ENCODE data around the gene TNF. TPM values are rescaled to one million over a fixed set of nuclear protein-coding genes. Genes with fewer than 3 reads are reported as not detected.

TNF gene
- total RNA-seq, 2 experiments from 2014 or later, result 2.5 to 3.5 TPM

DNA sequence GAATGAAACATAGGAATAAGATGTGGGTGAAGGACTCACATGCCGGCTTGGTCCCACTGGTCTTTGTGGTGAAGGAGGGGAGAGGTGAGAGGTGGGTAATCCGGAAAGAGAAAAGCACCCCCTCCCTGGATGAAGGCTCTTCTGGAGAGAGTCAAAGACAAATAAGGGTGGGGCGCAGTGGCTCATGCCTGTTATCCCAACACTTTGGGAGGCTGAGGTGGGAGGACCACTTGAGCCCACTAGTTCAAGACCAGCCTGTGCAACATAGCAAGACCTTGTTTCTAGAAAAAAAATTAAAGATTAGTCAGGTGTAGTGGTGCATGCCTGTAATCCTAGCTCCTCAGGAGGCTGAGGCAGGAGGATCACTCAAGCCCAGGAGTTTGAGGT is 3.7 kb downstream of the TNF start:
- DNase-seq (ENCODE audit: low spot score), result no peak
- TF ChIP-seq EZH2phosphoT487 (IDR thresholded peaks at IDR 0.05; ENCODE audit: borderline replicate concordance, low read depth, low read length), result no peak
- TF ChIP-seq, protein P1, sequence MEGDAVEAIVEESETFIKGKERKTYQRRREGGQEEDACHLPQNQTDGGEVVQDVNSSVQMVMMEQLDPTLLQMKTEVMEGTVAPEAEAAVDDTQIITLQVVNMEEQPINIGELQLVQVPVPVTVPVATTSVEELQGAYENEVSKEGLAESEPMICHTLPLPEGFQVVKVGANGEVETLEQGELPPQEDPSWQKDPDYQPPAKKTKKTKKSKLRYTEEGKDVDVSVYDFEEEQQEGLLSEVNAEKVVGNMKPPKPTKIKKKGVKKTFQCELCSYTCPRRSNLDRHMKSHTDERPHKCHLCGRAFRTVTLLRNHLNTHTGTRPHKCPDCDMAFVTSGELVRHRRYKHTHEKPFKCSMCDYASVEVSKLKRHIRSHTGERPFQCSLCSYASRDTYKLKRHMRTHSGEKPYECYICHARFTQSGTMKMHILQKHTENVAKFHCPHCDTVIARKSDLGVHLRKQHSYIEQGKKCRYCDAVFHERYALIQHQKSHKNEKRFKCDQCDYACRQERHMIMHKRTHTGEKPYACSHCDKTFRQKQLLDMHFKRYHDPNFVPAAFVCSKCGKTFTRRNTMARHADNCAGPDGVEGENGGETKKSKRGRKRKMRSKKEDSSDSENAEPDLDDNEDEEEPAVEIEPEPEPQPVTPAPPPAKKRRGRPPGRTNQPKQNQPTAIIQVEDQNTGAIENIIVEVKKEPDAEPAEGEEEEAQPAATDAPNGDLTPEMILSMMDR (conservative IDR thresholded peaks at IDR 0.05; ENCODE audit: low read length), result no peak
- POLR2A ChIA-PET, result interaction anchor here (1.3 kb wide), 1 partner anchor 9 kb away, joined by 3 read pairs; no protein-coding TSS in a partner anchor
- Histone ChIP-seq H3K79me2 (ENCODE audit: insufficient read depth, low read depth, low read length) (peaks cover 15% of the 10 kb centered on the region; the same call in 1 of the 2 replicates), H4K20me1 (ENCODE audit: insufficient read depth, low read length) (no peaks in the 10 kb centered on the region), H3K4me3 (ENCODE audit: low read depth, low read length, poor library complexity, severe bottlenecking) (no peak overlapping the region), H3K4me1 (ENCODE audit: insufficient read depth, low read length, poor library complexity, severe bottlenecking) (peaks cover 79% of the 10 kb centered on the region), H3K36me3 (ENCODE audit: insufficient read depth, low read length) (peaks cover 13% of the 10 kb centered on the region; the same call in 1 of the 2 replicates), H3K9me2 (ENCODE audit: insufficient read depth, low read length) (no peaks in the 10 kb centered on the region), H3K9me3 (ENCODE audit: low read length) (no peaks in the 10 kb centered on the region), H3K4me2 (ENCODE audit: low read length) (no peak overlapping the region), H3K27ac (ENCODE audit: low read depth, low read length, poor library complexity, severe bottlenecking) (no peak overlapping the region), H2AFZ (ENCODE audit: low read length) (no peak overlapping the region)
- intact Hi-C loops (cut with micrococcal nuclease; ENCODE audit: unreplicated experiment), result no loop called here
- CTCF ChIA-PET (ENCODE audit: unreplicated experiment), result no interaction called here
- BruUV-seq (replicated peaks), result no TSS peak

DNA sequence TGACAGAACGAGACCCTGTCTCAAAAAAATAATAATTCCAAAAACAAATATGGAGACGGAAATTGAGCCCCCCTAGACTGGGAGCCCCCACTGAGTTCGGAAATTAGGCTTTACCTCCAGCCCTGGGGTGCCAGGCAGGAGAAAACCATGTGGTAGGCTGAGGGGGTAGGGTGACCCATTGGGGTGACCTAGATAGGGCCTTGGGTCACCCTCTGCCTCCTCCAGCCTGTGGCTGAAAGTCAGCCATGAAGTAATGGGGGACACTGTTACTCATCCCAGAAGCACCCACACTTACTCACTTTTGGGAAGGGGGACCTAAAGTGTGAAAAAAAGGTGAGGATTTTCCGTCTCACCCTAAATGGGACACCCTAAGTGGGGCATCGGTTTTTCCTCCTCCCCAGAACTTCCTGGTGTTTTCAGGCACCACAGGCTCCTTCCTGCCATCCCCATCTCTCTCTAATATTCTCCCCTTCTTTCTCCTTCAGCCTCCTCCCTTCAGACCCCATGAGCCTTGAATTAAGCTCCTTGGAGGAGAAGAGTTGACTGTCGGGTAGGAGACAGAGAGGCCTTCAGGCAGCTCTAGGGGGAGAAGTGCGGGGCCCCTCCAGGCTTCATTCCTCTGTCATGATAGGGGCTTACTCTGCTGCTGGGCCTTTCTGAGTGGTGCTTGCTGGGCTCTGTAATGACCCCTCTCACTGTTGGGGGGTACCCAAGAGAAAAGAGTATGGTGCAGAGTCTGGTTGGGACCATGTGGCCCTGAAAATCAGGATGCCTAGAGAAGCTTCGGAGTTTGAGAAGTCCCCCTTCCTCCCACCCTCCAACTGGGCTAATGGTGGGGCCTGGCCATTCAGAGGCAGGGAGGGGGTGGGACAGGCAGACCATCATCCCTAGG is 4.4 kb downstream of the TNF start:
- peak overlapping the region; percentile 87 for H3K4me3 ChIP-seq (ENCODE audit: low read depth, low read length, poor library complexity, severe bottlenecking)
- ChIA-PET CTCF (ENCODE audit: unreplicated experiment) (interaction anchor here (1.3 to 4.4 kb wide), 2 partner anchors 18 to 31 kb away, joined by 3 to 27 read pairs; no protein-coding TSS in a partner anchor), POLR2A (interaction anchor here (0.8 to 6.0 kb wide), 4 partner anchors 10 to 63 kb away, joined by 3 to 49 read pairs (median 6); no protein-coding TSS in a partner anchor)
- no peaks in the 10 kb centered on the region for H3K9me2 ChIP-seq (ENCODE audit: insufficient read depth, low read length)
- H3K9me3 ChIP-seq (ENCODE audit: low read length), result no peaks in the 10 kb centered on the region
- peaks cover 78% of the 10 kb centered on the region for H3K4me1 ChIP-seq (ENCODE audit: insufficient read depth, low read length, poor library complexity, severe bottlenecking)
- no peak for DNase-seq (ENCODE audit: low spot score)
- no peak overlapping the region for H2AFZ ChIP-seq (ENCODE audit: low read length)
- H3K4me2 ChIP-seq (ENCODE audit: low read length), result peak overlapping the region; percentile 88
- no TSS peak for BruUV-seq (replicated peaks)
- TF ChIP-seq, protein P1 (conservative IDR thresholded peaks at IDR 0.05; ENCODE audit: low read length), result no peak
- no peak for TF ChIP-seq EZH2phosphoT487 (IDR thresholded peaks at IDR 0.05; ENCODE audit: borderline replicate concordance, low read depth, low read length)
- H3K79me2 ChIP-seq (ENCODE audit: insufficient read depth, low read depth, low read length), result peaks cover 15% of the 10 kb centered on the region; the same call in 1 of the 2 replicates
- H3K36me3 ChIP-seq (ENCODE audit: insufficient read depth, low read length), result peaks cover 13% of the 10 kb centered on the region; the same call in 1 of the 2 replicates
- no peaks in the 10 kb centered on the region for H4K20me1 ChIP-seq (ENCODE audit: insufficient read depth, low read length)
- H3K27ac ChIP-seq (ENCODE audit: low read depth, low read length, poor library complexity, severe bottlenecking), result no peak overlapping the region
- intact Hi-C loops (cut with micrococcal nuclease; ENCODE audit: unreplicated experiment), result loop anchor here (10.0 kb wide), 1 partner anchor 175 kb away; the partner anchor contains the start of gene MICA
